GM10266 (cell line): ENCODE data around the gene WDR35.

Experiments
- DNase-seq: peaks from one replicate; pipeline ENCODE4 v3.0.0; 2012; ENCODE audit errors: extremely low spot score
- CTCF ChIP-seq: IDR thresholded peaks from 2 replicates; pipeline ENCODE4 v1.5.1; 2012; ENCODE audit warnings: mild to moderate bottlenecking, low read depth; ENCODE audit not compliant: control insufficient read depth, insufficient read depth; ENCODE audit errors: missing control alignments

WDR35 gene

GRCh38 chr2:20027705-20028434 lies 38.0 kb upstream of the WDR35 start:
- DNase-seq = no peak
- TF ChIP-seq CTCF = no peak

- DNase-seq = no peak
- TF ChIP-seq CTCF = no peak
These were observed 37.4 kb upstream of the WDR35 start for GRCh38 chr2:20027260-20027677.

- no peak for TF ChIP-seq CTCF
- no peak for DNase-seq
These were observed 35.3 kb upstream of the WDR35 start for GRCh38 chr2:20025065-20025786.

GRCh38 chr2:20023688-20024087 lies 33.8 kb upstream of the WDR35 start:
- TF ChIP-seq CTCF = no peak
- DNase-seq = no peak

- no peak for DNase-seq
- TF ChIP-seq CTCF = no peak
These were observed 31.6 kb upstream of the WDR35 start for GRCh38 chr2:20021405-20022009.

- no peak for TF ChIP-seq CTCF
- DNase-seq = no peak
These were observed 29.8 kb upstream of the WDR35 start for GRCh38 chr2:20019747-20020146.
